ENCODE data around the gene ZNF80. TPM values are rescaled to one million over a fixed set of nuclear protein-coding genes. Genes with fewer than 3 reads are reported as not detected.

The ZNF80 gene
- total RNA-seq, 1 experiment from 2014 or later = not detected

- ChIA-PET POLR2A (no interaction called here), CTCF (no interaction called here)
- ATAC-seq (no peak), DNase-seq (ENCODE audit: low read depth, low spot score) (no peak)
- H3K4me3 ChIP-seq (ENCODE audit: low read depth in 2 of 2, low read length in 2 of 2) = no peak overlapping the region
- intact Hi-C loops (cut with micrococcal nuclease; ENCODE audit: unreplicated experiment) (no loop called here), in situ Hi-C loops (cut with HindIII; ENCODE audit: low pct_unique_long_range_greater_than_20kb, low sequenced_read_pairs) (no loop called here)
- no peaks in the 10 kb centered on the region for H3K9me3 ChIP-seq (ENCODE audit: control insufficient read depth, insufficient read depth, low read depth, low read length)
- no peak for TF ChIP-seq POLR2AphosphoS5 (IDR thresholded peaks at IDR 0.05; ENCODE audit: low read depth, low read length)
- no peak for TF ChIP-seq REST (IDR thresholded peaks at IDR 0.05; ENCODE audit: insufficient read depth in 1 of 2, low read depth in 2 of 2, low read length in 1 of 2)
- TF ChIP-seq TCF7L2 (IDR thresholded peaks at IDR 0.05; ENCODE audit: low read depth, low read length) = no peak
- TF ChIP-seq SIN3A (IDR thresholded peaks at IDR 0.05; ENCODE audit: borderline replicate concordance, insufficient read depth, low read depth, low read length) = no peak
- TF ChIP-seq CTCF (IDR thresholded peaks at IDR 0.05) = no peak
- no peaks in the 10 kb centered on the region for H3K4me1 ChIP-seq (ENCODE audit: control insufficient read depth, insufficient read depth, low read length)
- H3K27me3 ChIP-seq (ENCODE audit: control insufficient read depth, insufficient read depth, low read length) = no peaks in the 10 kb centered on the region
- H3K27ac ChIP-seq (ENCODE audit: low read length) = no peak overlapping the region
- no TSS peak for BruUV-seq (replicated peaks)
- H3K36me3 ChIP-seq (ENCODE audit: control insufficient read depth, insufficient read depth, low read length) = no peaks in the 10 kb centered on the region
Observed at GRCh38 chr3:114252954-114253353, 15.6 kb upstream of the ZNF80 start.

- Histone ChIP-seq H3K9me3 (ENCODE audit: control insufficient read depth, insufficient read depth, low read depth, low read length) (no peaks in the 10 kb centered on the region), H3K36me3 (ENCODE audit: control insufficient read depth, insufficient read depth, low read length) (no peaks in the 10 kb centered on the region), H3K27ac (ENCODE audit: low read length) (no peak overlapping the region), H3K27me3 (ENCODE audit: control insufficient read depth, insufficient read depth, low read length) (no peaks in the 10 kb centered on the region), H3K4me1 (ENCODE audit: control insufficient read depth, insufficient read depth, low read length) (no peaks in the 10 kb centered on the region), H3K4me3 (ENCODE audit: low read depth in 2 of 2, low read length in 2 of 2) (no peak overlapping the region)
- ATAC-seq = no peak
- DNase-seq (ENCODE audit: low read depth, low spot score) = no peak
- POLR2A ChIA-PET = no interaction called here
- TF ChIP-seq REST (IDR thresholded peaks at IDR 0.05; ENCODE audit: insufficient read depth in 1 of 2, low read depth in 2 of 2, low read length in 1 of 2) (no peak), CTCF (IDR thresholded peaks at IDR 0.05) (no peak), POLR2AphosphoS5 (IDR thresholded peaks at IDR 0.05; ENCODE audit: low read depth, low read length) (no peak), SIN3A (IDR thresholded peaks at IDR 0.05; ENCODE audit: borderline replicate concordance, insufficient read depth, low read depth, low read length) (no peak), TCF7L2 (IDR thresholded peaks at IDR 0.05; ENCODE audit: low read depth, low read length) (no peak)
- intact Hi-C loops (cut with micrococcal nuclease; ENCODE audit: unreplicated experiment) (no loop called here), in situ Hi-C loops (cut with HindIII; ENCODE audit: low pct_unique_long_range_greater_than_20kb, low sequenced_read_pairs) (no loop called here)
- CTCF ChIA-PET = no interaction called here
- no TSS peak for BruUV-seq (replicated peaks)
Observed at GRCh38 chr3:114242947-114243346, 5.6 kb upstream of the ZNF80 start.
